Activated T-cell treated with anti-CD3 and anti-CD28 coated beads, Interleukin-2, amount 50 U/mL, for 24 hours (primary cell): Measurements from ENCODE around the gene LMO7.

ENCODE experiments used
- DNase-seq: peaks from one replicate; pipeline ENCODE4 v3.0.0-alpha.2; 2020
- H3K27ac Mint-ChIP-seq: 2 replicates; pipeline ENCODE4 v1.8.0; 2020; ENCODE audit warnings: mild to moderate bottlenecking, mixed read lengths
- H3K27me3 Mint-ChIP-seq: 2 replicates; pipeline ENCODE4 v1.8.0; 2020; ENCODE audit warnings: mixed read lengths
- H3K36me3 Mint-ChIP-seq: 2 replicates; pipeline ENCODE4 v1.8.0; 2020; ENCODE audit warnings: low read depth, mixed read lengths
- H3K4me1 Mint-ChIP-seq: 2 replicates; pipeline ENCODE4 v1.8.0; 2020; ENCODE audit warnings: low read depth, mixed read lengths
- H3K4me3 Mint-ChIP-seq: 2 replicates; pipeline ENCODE4 v1.8.0; 2020; ENCODE audit warnings: mild to moderate bottlenecking, moderate library complexity, mixed read lengths
- H3K9me3 Mint-ChIP-seq: 2 replicates; pipeline ENCODE4 v1.8.0; 2020; ENCODE audit warnings: mixed read lengths

The LMO7 gene

GRCh38 chr13:75636436-75637180 lies 478 bp downstream of the LMO7 start:
- H3K4me3 Mint-ChIP-seq, result peak overlapping the region; percentile 78
- H3K27ac Mint-ChIP-seq, result peak overlapping the region; percentile 52
- no peaks in the 10 kb centered on the region for H3K9me3 Mint-ChIP-seq
- H3K27me3 Mint-ChIP-seq, result peaks cover 18% of the 10 kb centered on the region
- H3K4me1 Mint-ChIP-seq, result peaks cover 12% of the 10 kb centered on the region
- peak; percentile 72 for DNase-seq
- no peaks in the 10 kb centered on the region for H3K36me3 Mint-ChIP-seq

- Mint-ChIP-seq H3K27me3 (peaks cover 18% of the 10 kb centered on the region), H3K4me3 (peak overlapping the region; percentile 78), H3K36me3 (no peaks in the 10 kb centered on the region), H3K4me1 (peaks cover 12% of the 10 kb centered on the region), H3K9me3 (no peaks in the 10 kb centered on the region), H3K27ac (no peak overlapping the region)
- no peak for DNase-seq
Observed at GRCh38 chr13:75637181-75637750, 1.1 kb downstream of the LMO7 start.

- Mint-ChIP-seq H3K27me3 (peaks cover 18% of the 10 kb centered on the region), H3K27ac (no peak overlapping the region), H3K4me1 (peaks cover 9% of the 10 kb centered on the region), H3K9me3 (no peaks in the 10 kb centered on the region), H3K4me3 (no peak overlapping the region), H3K36me3 (no peaks in the 10 kb centered on the region)
- no peak for DNase-seq
Observed at GRCh38 chr13:75639454-75639853, 3.3 kb downstream of the LMO7 start.

GRCh38 chr13:75641026-75641425 lies 4.9 kb downstream of the LMO7 start:
- Mint-ChIP-seq H3K4me1 (peaks cover 9% of the 10 kb centered on the region), H3K4me3 (no peak overlapping the region), H3K9me3 (no peaks in the 10 kb centered on the region), H3K36me3 (no peaks in the 10 kb centered on the region), H3K27me3 (peaks cover 18% of the 10 kb centered on the region), H3K27ac (no peak overlapping the region)
- no peak for DNase-seq

GRCh38 chr13:75643182-75643581 lies 7.1 kb downstream of the LMO7 start:
- H3K4me1 Mint-ChIP-seq, result peaks cover 3% of the 10 kb centered on the region
- H3K27me3 Mint-ChIP-seq, result peaks cover 1% of the 10 kb centered on the region
- no peak overlapping the region for H3K4me3 Mint-ChIP-seq
- no peak for DNase-seq
- no peaks in the 10 kb centered on the region for H3K9me3 Mint-ChIP-seq
- no peaks in the 10 kb centered on the region for H3K36me3 Mint-ChIP-seq
- H3K27ac Mint-ChIP-seq, result no peak overlapping the region

DNA sequence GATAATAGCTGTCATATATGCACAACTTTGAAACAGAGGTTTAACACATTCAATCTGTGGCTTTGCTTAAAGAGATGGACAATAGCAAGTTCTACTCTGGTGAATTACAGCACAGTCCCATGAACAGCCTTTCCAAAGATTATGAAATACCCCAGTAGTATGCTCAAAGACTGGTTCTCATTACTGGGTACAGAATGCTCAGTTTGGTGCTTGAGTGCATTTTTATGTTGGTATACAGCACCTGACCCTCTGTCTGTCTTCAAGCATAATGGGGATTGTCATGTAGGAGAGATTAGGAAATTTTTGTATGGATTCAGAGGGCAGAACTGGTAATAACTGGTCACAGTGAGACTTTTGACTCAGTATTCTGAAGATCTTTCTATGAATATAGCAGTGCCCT lies 7.6 kb downstream of the LMO7 start:
- Mint-ChIP-seq H3K4me3 (no peak overlapping the region), H3K27ac (no peak overlapping the region), H3K27me3 (no peaks in the 10 kb centered on the region), H3K36me3 (no peaks in the 10 kb centered on the region), H3K9me3 (no peaks in the 10 kb centered on the region), H3K4me1 (peaks cover 3% of the 10 kb centered on the region)
- no peak for DNase-seq

GRCh38 chr13:75645141-75645540 lies 9.0 kb downstream of the LMO7 start:
- Mint-ChIP-seq H3K9me3 (no peaks in the 10 kb centered on the region), H3K27me3 (no peaks in the 10 kb centered on the region), H3K4me3 (no peak overlapping the region), H3K4me1 (peaks cover 3% of the 10 kb centered on the region), H3K36me3 (no peaks in the 10 kb centered on the region), H3K27ac (no peak overlapping the region)
- DNase-seq, result no peak

DNA sequence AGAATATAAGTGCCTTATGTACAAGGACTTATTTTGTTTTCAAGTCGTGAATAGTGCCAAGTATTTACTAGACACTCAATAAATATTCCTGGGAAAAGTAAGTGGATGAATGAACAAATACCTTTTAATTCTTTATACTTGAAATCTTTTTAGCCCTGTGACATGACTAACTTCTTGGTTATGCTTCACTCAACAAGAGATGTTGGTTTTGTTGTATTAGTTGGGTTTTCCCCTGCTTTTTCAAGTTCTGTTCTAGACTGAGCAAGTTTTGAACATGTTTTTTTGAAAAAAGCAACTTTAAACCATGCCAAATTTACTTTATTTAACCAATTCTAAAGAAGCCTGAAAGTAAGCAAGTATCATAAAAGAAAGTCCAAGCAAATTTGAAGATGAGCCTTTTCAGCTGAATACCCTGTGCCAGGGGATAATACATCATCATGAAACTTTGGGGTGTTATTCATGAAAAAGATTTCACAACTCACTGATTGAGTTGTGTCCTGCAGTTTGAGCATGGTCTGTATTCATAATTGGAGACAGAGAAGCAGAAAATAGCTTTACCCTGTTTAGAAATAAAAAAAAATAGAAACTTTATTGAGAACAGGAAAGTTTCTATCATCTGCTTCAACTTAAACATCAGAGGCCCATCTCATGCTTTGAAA lies 11.1 kb downstream of the LMO7 start:
- DNase-seq, result no peak
- Mint-ChIP-seq H3K36me3 (no peaks in the 10 kb centered on the region), H3K4me1 (peaks cover 3% of the 10 kb centered on the region), H3K4me3 (no peak overlapping the region), H3K27ac (no peak overlapping the region), H3K27me3 (no peaks in the 10 kb centered on the region), H3K9me3 (no peaks in the 10 kb centered on the region)

DNA sequence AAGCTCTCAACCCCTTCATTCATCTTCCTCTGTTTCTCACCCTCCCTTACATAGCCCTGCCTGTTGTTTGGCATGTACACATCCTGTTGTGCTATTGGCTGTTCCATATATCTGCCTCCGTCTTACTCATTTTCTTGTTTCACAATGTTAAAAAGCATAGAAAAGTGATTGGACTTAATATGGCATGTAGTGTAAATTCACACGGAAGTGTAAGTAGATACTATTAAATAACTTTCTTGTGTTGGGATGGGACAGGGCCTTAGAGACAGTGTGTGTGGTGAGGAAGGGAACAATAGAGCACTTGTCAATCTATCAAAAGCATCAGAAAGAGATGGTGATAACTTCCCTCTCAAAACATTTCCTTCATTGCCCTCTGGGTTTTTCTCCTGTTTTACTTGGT lies 12.3 kb downstream of the LMO7 start:
- Mint-ChIP-seq H3K4me3 (no peak overlapping the region), H3K27ac (no peak overlapping the region), H3K9me3 (no peaks in the 10 kb centered on the region), H3K36me3 (no peaks in the 10 kb centered on the region), H3K4me1 (peaks cover 3% of the 10 kb centered on the region), H3K27me3 (no peaks in the 10 kb centered on the region)
- no peak for DNase-seq

DNA sequence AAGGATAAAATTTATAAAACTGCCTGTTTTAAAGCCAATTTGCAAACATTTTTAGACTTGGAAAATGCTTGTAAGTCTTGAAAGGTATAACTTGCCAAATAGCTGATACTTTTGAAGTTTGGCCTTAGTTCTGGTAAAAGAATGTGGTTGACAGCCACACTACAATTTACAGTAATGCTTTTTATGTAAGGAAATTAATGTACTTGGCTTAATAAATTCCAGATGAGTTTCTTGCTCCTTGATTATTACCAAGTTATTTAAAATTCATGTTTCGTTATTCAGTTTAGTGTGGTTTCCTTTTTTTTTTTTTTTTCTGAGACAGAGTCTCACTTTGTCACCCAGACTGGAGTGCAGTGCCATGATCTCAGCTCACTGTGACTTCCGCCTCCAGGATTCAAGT lies 14.9 kb downstream of the LMO7 start:
- no peak overlapping the region for H3K27ac Mint-ChIP-seq
- H3K9me3 Mint-ChIP-seq, result no peaks in the 10 kb centered on the region
- H3K36me3 Mint-ChIP-seq, result no peaks in the 10 kb centered on the region
- DNase-seq, result no peak
- peaks cover 3% of the 10 kb centered on the region for H3K4me1 Mint-ChIP-seq
- no peaks in the 10 kb centered on the region for H3K27me3 Mint-ChIP-seq
- no peak overlapping the region for H3K4me3 Mint-ChIP-seq

DNA sequence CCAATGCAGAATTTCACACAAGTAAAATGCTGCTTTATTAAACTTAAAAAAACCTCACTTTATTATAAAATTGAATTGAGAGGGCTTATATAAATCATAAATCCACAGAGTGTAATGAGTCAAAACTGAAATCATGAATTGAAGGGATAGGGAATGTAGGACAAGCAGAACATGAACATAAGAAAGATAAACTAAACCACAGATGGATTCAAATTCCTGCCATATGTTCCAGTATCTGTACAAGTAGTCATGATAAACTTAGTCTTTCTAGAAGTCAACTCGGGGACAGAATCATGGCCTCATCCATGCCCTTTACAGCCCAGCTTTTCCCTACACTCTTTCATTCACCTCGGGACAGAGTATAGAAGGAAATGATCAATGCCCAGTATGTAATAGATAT lies 16.6 kb downstream of the LMO7 start:
- no peaks in the 10 kb centered on the region for H3K4me1 Mint-ChIP-seq
- DNase-seq, result no peak
- H3K9me3 Mint-ChIP-seq, result no peaks in the 10 kb centered on the region
- H3K27me3 Mint-ChIP-seq, result no peaks in the 10 kb centered on the region
- no peak overlapping the region for H3K27ac Mint-ChIP-seq
- no peak overlapping the region for H3K4me3 Mint-ChIP-seq
- no peaks in the 10 kb centered on the region for H3K36me3 Mint-ChIP-seq

DNA sequence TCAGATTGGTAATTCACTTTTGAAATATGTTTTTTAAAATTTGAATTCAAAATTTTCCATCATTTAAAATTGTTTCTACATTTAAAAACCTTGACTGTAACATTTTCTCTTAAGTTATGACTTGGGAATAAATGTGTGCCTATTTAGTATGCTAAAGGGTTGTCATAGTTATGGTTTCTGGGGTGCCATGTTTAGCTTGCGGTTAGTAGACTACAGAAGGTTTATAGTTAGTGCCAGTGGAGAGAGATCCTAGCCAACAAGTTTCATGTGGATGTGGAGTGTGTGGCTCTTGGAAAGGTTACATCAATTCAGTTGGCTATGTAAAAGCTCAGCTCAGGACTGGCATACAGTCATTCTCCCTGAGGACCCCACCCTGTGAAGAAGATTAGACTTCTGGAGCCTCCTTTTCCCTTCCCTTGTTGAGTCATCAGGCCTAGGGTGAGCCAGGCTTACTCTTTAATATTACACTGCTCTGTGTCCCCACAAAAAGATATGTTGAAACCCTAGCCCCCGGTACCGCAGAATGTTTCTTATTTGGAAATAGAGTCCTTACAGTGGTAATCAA lies 20.4 kb downstream of the LMO7 start:
- Mint-ChIP-seq H3K9me3 (no peaks in the 10 kb centered on the region), H3K36me3 (no peaks in the 10 kb centered on the region), H3K27ac (no peak overlapping the region), H3K4me1 (no peaks in the 10 kb centered on the region), H3K4me3 (no peak overlapping the region), H3K27me3 (no peaks in the 10 kb centered on the region)
- no peak for DNase-seq

DNA sequence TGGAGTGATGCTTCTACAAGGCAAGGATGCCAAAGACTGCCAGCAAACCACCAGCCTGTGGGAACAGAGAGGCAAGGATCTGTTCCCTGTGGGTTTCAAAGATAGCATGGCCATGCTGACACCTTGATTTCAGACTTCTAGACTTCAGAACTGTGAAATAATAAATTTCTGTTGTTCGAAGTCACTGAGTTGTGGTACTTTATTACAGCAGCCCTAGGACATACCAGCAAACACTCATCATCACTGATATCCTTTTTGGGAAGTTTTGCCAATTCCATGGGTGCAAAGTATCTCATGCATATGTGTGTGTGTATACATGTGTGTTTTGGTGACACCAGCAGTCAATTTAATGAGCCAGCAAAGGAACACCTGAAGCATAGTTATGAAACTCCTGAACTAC lies 21.0 kb downstream of the LMO7 start:
- H3K36me3 Mint-ChIP-seq, result no peaks in the 10 kb centered on the region
- no peaks in the 10 kb centered on the region for H3K9me3 Mint-ChIP-seq
- no peaks in the 10 kb centered on the region for H3K27me3 Mint-ChIP-seq
- DNase-seq, result no peak
- no peak overlapping the region for H3K4me3 Mint-ChIP-seq
- H3K4me1 Mint-ChIP-seq, result no peaks in the 10 kb centered on the region
- H3K27ac Mint-ChIP-seq, result no peak overlapping the region

GRCh38 chr13:75660694-75661093 lies 24.6 kb downstream of the LMO7 start:
- no peaks in the 10 kb centered on the region for H3K4me1 Mint-ChIP-seq
- H3K9me3 Mint-ChIP-seq, result no peaks in the 10 kb centered on the region
- no peaks in the 10 kb centered on the region for H3K27me3 Mint-ChIP-seq
- no peaks in the 10 kb centered on the region for H3K36me3 Mint-ChIP-seq
- no peak for DNase-seq
- no peak overlapping the region for H3K4me3 Mint-ChIP-seq
- H3K27ac Mint-ChIP-seq, result no peak overlapping the region

GRCh38 chr13:75661443-75661842 lies 25.3 kb downstream of the LMO7 start:
- no peak for DNase-seq
- Mint-ChIP-seq H3K27me3 (no peaks in the 10 kb centered on the region), H3K4me3 (no peak overlapping the region), H3K36me3 (no peaks in the 10 kb centered on the region), H3K9me3 (no peaks in the 10 kb centered on the region), H3K4me1 (no peaks in the 10 kb centered on the region), H3K27ac (no peak overlapping the region)
